Neural cell (in vitro differentiated cells): Measurements from ENCODE around the gene GPS2. TPM values are rescaled to one million over a fixed set of nuclear protein-coding genes. Genes with fewer than 3 reads are reported as not detected.

Experiments used
- H2AFZ ChIP-seq: fragments of 200-600, 300-800 bp; sonication (generic), shearing (Covaris generic); 2 replicates; pipeline ENCODE4 v1.6.0; 2014; ENCODE audit warnings: low read depth, mild to moderate bottlenecking, antibody characterized with exemption, low read length, moderate library complexity
- H3F3A ChIP-seq: fragments of 200-600 bp; shearing (Covaris generic); 2 replicates; pipeline ENCODE4 v1.6.1; 2016; ENCODE audit warnings: mild to moderate bottlenecking, moderate library complexity, mixed read lengths, antibody characterized with exemption, low read length; ENCODE audit not compliant: insufficient read depth, poor library complexity, severe bottlenecking
- H3K27ac ChIP-seq: fragments of 200-600, 300-800 bp; sonication (generic), shearing (Covaris generic); 2 replicates; pipeline ENCODE4 v1.5.1; 2014; ENCODE audit warnings: mild to moderate bottlenecking, low read length, moderate library complexity
- H3K27me3 ChIP-seq: fragments of 300-800, 200-600 bp; sonication (generic), shearing (Covaris generic); 2 replicates; pipeline ENCODE4 v1.6.0; 2014; ENCODE audit warnings: mild to moderate bottlenecking, low read depth, low read length, moderate library complexity; ENCODE audit not compliant: insufficient read depth
- H3K36me3 ChIP-seq: fragments of 300-800, 200-600 bp; sonication (generic), shearing (Covaris generic); 2 replicates; pipeline ENCODE4 v1.5.1; 2014; ENCODE audit warnings: mild to moderate bottlenecking, antibody characterized with exemption, low read length, moderate library complexity; ENCODE audit not compliant: insufficient read depth
- H3K4me2 ChIP-seq: fragments of 300-800, 200-600 bp; sonication (generic), shearing (Covaris generic); 2 replicates; pipeline ENCODE4 v1.6.0; 2014; ENCODE audit warnings: mild to moderate bottlenecking, low read length
- H3K4me3 ChIP-seq: fragments of 300-800, 200-600 bp; sonication (generic), shearing (Covaris generic); 2 replicates; pipeline ENCODE4 v1.5.1; 2014; ENCODE audit warnings: mild to moderate bottlenecking, low read length, moderate library complexity
- H3K79me2 ChIP-seq: fragments of 200-600 bp; shearing (Covaris generic); replicated peaks from 2 replicates; pipeline ENCODE4 v1.6.0; 2014; ENCODE audit warnings: mild to moderate bottlenecking, low read length, moderate library complexity; ENCODE audit not compliant: insufficient read depth
- H3K9ac ChIP-seq: fragments of 300-800, 200-600 bp; sonication (generic), shearing (Covaris generic); 2 replicates; pipeline ENCODE4 v1.6.1; 2016; ENCODE audit warnings: mild to moderate bottlenecking, low read length, mixed read lengths
- H3K9me2 ChIP-seq: fragments of 200-600 bp; shearing (Covaris generic); 2 replicates; pipeline ENCODE4 v1.6.1; 2016; ENCODE audit warnings: mild to moderate bottlenecking, low read length, mixed read lengths; ENCODE audit not compliant: insufficient read depth
- H3K9me3 ChIP-seq: fragments of 200-600, 300-800 bp; sonication (generic), shearing (Covaris generic); 2 replicates; pipeline ENCODE4 v1.6.1; 2016; ENCODE audit warnings: mild to moderate bottlenecking, mixed run types, low read length, moderate library complexity, mixed read lengths
- H4K20me1 ChIP-seq: fragments of 200-600 bp; shearing (Covaris generic); 2 replicates; pipeline ENCODE4 v1.6.1; 2016; ENCODE audit warnings: mild to moderate bottlenecking, mixed run types; ENCODE audit not compliant: insufficient read depth
- EP300 ChIP-seq: fragments of 450-650 bp; conservative IDR thresholded peaks from 2 replicates; pipeline ENCODE4 v1.6.1; 2014; ENCODE audit warnings: antibody characterized with exemption, mild to moderate bottlenecking, moderate library complexity; ENCODE audit not compliant: poor library complexity, severe bottlenecking
- EZH2 ChIP-seq: fragments of 200-600, 300-800 bp; shearing (Covaris generic), sonication (generic); IDR thresholded peaks from 2 replicates; pipeline ENCODE4 v1.6.1; 2014; ENCODE audit warnings: antibody characterized with exemption, low read length, borderline replicate concordance, mild to moderate bottlenecking; ENCODE audit not compliant: insufficient read depth, poor library complexity, severe bottlenecking
- MXI1 ChIP-seq: fragments of 450-650 bp; conservative IDR thresholded peaks from 2 replicates; pipeline ENCODE4 v1.6.1; 2014; ENCODE audit warnings: antibody characterized with exemption, mild to moderate bottlenecking; ENCODE audit not compliant: poor library complexity, severe bottlenecking
- POLR2AphosphoS5 ChIP-seq: IDR thresholded peaks from 2 replicates; pipeline ENCODE4 v1.6.1; 2012
- RAD21 ChIP-seq: fragments of 450-650 bp; conservative IDR thresholded peaks from 2 replicates; pipeline ENCODE4 v1.6.1; 2014; ENCODE audit warnings: antibody characterized with exemption, mild to moderate bottlenecking, moderate library complexity
- SMC3 ChIP-seq: fragments of 450-650 bp; conservative IDR thresholded peaks from 2 replicates; pipeline ENCODE4 v1.6.1; 2014; ENCODE audit warnings: antibody characterized with exemption, mild to moderate bottlenecking, moderate library complexity; ENCODE audit not compliant: poor library complexity
- TAF1 ChIP-seq: IDR thresholded peaks from 2 replicates; pipeline ENCODE4 v1.6.1; 2012; ENCODE audit warnings: low read depth
- polyA plus RNA-seq: library from polyadenylated mRNA; depleted of rRNA; stranded (reverse); fragments of >200 nt; gene quantifications from 2 replicates; pipeline ENCODE4 v1.2.3, GENCODE V29; 2014
- TF ChIP-seq, protein P1 (sequence below): fragments of 450-650 bp; IDR thresholded peaks from 2 replicates; pipeline ENCODE4 v1.5.1; 2014; ENCODE audit warnings: antibody characterized with exemption, mild to moderate bottlenecking, moderate library complexity; ENCODE audit not compliant: poor library complexity, severe bottlenecking
- TF ChIP-seq, protein P2 (sequence below): IDR thresholded peaks from 2 replicates; pipeline ENCODE4 v1.6.1; 2012; ENCODE audit warnings: borderline replicate concordance

GPS2 gene
- polyA plus RNA-seq, 1 donor from 2014 or later = 108 TPM

DNA sequence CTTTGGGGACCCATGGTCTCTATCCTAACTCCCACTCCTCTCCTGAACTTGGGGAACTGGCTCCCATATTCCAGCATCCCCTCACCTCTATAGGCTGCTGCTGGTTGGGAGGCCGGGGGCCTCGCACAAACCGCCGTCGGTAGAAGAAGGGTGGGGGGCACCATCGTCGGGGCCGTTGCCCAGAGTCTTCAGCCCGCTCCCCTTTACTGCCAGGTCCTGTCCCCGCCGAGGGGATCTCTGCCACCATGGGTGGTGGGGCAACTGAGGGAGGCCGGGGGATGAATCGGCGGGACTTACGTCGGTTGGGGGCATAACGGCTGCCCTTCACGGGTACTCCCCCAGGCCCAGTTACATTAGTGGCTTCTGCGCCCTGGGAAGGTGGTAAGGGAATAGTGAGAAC lies 25.0 kb downstream of the GPS2 start:
- Histone ChIP-seq H3K9ac (no peak overlapping the region), H3K9me2 (no peaks in the 10 kb centered on the region), H3K36me3 (no peaks in the 10 kb centered on the region), H2AFZ (no peak overlapping the region), H3K4me3 (no peak overlapping the region), H3F3A (no peaks in the 10 kb centered on the region), H3K27me3 (peaks cover 34% of the 10 kb centered on the region), H4K20me1 (no peaks in the 10 kb centered on the region), H3K4me2 (no peak overlapping the region), H3K79me2 (no peaks in the 10 kb centered on the region), H3K9me3 (no peaks in the 10 kb centered on the region), H3K27ac (no peak overlapping the region)
- TF ChIP-seq MXI1 (no peak), EP300 (no peak), SMC3 (no peak), TAF1 (no peak), POLR2AphosphoS5 (no peak), EZH2 (no peak), RAD21 (no peak)
- TF ChIP-seq, protein P1, sequence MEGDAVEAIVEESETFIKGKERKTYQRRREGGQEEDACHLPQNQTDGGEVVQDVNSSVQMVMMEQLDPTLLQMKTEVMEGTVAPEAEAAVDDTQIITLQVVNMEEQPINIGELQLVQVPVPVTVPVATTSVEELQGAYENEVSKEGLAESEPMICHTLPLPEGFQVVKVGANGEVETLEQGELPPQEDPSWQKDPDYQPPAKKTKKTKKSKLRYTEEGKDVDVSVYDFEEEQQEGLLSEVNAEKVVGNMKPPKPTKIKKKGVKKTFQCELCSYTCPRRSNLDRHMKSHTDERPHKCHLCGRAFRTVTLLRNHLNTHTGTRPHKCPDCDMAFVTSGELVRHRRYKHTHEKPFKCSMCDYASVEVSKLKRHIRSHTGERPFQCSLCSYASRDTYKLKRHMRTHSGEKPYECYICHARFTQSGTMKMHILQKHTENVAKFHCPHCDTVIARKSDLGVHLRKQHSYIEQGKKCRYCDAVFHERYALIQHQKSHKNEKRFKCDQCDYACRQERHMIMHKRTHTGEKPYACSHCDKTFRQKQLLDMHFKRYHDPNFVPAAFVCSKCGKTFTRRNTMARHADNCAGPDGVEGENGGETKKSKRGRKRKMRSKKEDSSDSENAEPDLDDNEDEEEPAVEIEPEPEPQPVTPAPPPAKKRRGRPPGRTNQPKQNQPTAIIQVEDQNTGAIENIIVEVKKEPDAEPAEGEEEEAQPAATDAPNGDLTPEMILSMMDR = no peak
- TF ChIP-seq, protein P2, sequence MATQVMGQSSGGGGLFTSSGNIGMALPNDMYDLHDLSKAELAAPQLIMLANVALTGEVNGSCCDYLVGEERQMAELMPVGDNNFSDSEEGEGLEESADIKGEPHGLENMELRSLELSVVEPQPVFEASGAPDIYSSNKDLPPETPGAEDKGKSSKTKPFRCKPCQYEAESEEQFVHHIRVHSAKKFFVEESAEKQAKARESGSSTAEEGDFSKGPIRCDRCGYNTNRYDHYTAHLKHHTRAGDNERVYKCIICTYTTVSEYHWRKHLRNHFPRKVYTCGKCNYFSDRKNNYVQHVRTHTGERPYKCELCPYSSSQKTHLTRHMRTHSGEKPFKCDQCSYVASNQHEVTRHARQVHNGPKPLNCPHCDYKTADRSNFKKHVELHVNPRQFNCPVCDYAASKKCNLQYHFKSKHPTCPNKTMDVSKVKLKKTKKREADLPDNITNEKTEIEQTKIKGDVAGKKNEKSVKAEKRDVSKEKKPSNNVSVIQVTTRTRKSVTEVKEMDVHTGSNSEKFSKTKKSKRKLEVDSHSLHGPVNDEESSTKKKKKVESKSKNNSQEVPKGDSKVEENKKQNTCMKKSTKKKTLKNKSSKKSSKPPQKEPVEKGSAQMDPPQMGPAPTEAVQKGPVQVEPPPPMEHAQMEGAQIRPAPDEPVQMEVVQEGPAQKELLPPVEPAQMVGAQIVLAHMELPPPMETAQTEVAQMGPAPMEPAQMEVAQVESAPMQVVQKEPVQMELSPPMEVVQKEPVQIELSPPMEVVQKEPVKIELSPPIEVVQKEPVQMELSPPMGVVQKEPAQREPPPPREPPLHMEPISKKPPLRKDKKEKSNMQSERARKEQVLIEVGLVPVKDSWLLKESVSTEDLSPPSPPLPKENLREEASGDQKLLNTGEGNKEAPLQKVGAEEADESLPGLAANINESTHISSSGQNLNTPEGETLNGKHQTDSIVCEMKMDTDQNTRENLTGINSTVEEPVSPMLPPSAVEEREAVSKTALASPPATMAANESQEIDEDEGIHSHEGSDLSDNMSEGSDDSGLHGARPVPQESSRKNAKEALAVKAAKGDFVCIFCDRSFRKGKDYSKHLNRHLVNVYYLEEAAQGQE = no peak

DNA sequence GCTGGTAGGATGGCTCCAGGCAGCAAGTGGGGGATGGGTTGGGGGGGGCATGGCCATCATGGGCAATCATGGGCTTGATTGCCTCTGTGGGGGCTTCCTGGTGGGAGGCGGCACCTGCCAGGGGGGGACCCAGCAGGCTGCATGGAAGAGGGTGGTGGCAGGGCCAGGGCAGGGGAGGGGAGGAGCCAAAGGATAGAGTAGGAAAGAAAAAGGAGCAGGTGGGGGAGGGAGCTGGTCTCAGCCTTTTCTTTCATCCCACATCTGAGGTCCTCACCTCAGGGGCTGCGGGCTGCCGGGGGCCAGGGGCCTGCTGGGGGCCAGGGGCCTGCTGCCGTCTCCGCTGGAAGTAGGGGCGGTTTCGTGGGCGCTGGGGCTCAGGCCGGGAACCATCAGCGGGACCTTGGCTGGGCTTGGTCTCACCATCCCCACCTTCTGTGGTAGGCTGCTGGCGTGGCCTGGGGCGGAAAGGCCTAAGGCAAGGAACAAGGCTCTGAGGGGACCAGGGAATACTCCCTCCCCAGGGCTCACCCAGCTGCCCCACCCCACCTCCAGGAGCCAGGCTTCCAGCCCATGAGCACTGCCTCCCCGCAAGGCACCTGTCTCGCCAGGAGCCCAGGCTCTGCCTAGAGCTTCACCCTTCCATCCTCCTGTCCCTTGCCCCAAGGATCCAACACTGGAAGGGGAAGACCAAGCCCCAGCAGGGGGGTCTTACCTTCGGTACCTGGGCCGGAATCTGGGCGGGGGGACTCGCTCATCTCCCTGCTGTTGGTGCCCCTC lies 25.7 kb downstream of the GPS2 start:
- Histone ChIP-seq H3K27ac (no peak overlapping the region), H3F3A (no peaks in the 10 kb centered on the region), H3K9me2 (no peaks in the 10 kb centered on the region), H3K9me3 (no peaks in the 10 kb centered on the region), H4K20me1 (no peaks in the 10 kb centered on the region), H3K9ac (no peak overlapping the region), H3K4me2 (no peak overlapping the region), H3K79me2 (no peaks in the 10 kb centered on the region), H3K27me3 (peaks cover 28% of the 10 kb centered on the region), H3K36me3 (no peaks in the 10 kb centered on the region), H2AFZ (no peak overlapping the region), H3K4me3 (no peak overlapping the region)
- no peak for TF ChIP-seq POLR2AphosphoS5
- no peak for TF ChIP-seq EZH2
- TF ChIP-seq, protein P1 = no peak
- no peak for TF ChIP-seq TAF1
- no peak for TF ChIP-seq MXI1
- TF ChIP-seq EP300 = no peak
- TF ChIP-seq, protein P2 = no peak
- TF ChIP-seq RAD21 = no peak
- no peak for TF ChIP-seq SMC3
